Body of pancreas (tissue), 4 donors: ENCODE data around the gene TASP1.
"Not testable (repeated sequence)": the region's sequence is repeated elsewhere in the genome, so short reads cannot be mapped to it uniquely, and the experiment has no call there.

ENCODE experiments used
- CTCF ChIP-seq, 7 experiments: fragments of 450-650 bp in 4 of 7; fragments of 200-600 bp in 3 of 7; sonication (generic) in 3 of 7; IDR thresholded peaks; one replicate each; pipeline ENCODE4 v1.5.1; 2016 to 2019; ENCODE audit warnings: antibody characterized with exemption in 7 of 7
- POLR2A ChIP-seq, 3 donors: fragments of 450-650 bp; IDR thresholded peaks; one replicate each; pipeline ENCODE4 v1.6.1; 2016; ENCODE audit warnings: antibody characterized with exemption in 3 of 3, mild to moderate bottlenecking in 2 of 3

- not testable (repeated sequence) for TF ChIP-seq CTCF, POLR2A (IDR thresholded peaks at IDR 0.05)
Observed at GRCh38 chr20:13619415-13619814, 19.3 kb downstream of the TASP1 start.
